HG03060 (cell line): Measurements from ENCODE around the gene DBF4B.
"Not testable (repeated sequence)": the region's sequence is repeated elsewhere in the genome, so short reads cannot be mapped to it uniquely, and the experiment has no call there.

Experiments used
- ATAC-seq: cut with Tn5 transposase; IDR thresholded peaks from one replicate; pipeline ENCODE4 v1.9.1; 2021; ENCODE audit warnings: low read depth, moderate number of reproducible peaks; ENCODE audit not compliant: unreplicated experiment

DBF4B gene, protein sequence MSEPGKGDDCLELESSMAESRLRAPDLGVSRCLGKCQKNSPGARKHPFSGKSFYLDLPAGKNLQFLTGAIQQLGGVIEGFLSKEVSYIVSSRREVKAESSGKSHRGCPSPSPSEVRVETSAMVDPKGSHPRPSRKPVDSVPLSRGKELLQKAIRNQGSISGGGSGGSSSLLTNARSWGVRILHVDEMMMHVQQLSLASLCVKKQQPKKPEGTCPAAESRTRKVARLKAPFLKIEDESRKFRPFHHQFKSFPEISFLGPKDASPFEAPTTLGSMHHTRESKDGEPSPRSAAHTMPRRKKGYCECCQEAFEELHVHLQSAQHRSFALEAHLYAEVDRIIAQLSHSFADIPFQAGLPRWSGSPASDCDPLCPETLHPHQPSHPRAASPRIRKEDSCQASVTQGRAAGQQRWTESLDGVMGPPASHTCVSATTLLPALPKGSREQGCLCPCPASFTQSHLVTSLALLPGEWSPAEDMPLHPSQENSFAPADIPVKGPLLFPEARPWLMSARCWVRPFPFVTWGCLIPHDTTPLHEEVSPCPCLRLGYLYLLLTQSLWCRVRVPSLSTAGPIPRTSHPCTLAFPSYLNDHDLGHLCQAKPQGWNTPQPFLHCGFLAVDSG

DNA sequence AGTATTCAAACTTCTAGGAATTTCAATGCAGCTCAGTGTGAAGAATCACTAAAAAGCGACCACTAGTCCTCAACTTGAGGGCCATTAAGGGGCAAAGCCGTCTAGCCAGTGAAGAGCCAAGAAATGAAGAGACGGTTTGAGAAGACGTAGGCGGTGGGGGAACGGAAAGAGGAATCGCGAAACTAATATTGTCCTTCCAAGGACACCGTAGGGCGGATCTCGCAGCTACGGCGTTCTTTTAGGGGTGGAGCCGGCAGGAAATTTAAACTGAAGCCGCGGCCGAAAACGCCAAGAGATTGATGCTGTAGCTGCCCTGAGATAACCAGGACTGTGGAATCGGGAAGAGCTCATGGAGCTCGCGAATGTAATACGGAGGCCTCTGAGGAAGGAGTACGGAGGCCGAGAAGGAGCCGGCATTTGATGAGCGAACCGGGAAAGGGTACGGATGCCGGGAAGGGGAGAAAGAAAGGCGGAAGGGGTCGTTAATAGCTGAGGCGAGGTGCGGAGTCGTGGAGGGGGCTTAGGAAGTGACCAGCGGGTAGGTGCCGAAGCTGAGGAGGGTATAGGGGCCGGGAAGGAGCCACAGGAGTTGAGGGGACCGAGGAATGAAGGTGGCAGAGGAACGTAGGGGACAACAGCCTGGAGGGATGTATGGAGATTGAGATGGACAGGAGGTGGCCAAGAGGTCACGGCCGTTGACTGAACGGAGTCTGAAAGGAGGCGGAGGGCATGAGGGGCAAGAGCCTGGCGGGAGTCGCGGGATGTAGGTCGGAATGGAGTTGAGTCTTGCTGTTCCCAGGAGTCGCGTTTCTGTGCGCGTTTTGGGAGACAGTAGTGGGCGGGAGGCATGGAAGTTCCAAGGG, at the start of gene DBF4B:
Gene DBF4B (plus strand): TSS at position 265 of the 863 bp plus-strand sequence. CDS start 156 bp downstream, at position 421.
- ATAC-seq, result no peak

DNA sequence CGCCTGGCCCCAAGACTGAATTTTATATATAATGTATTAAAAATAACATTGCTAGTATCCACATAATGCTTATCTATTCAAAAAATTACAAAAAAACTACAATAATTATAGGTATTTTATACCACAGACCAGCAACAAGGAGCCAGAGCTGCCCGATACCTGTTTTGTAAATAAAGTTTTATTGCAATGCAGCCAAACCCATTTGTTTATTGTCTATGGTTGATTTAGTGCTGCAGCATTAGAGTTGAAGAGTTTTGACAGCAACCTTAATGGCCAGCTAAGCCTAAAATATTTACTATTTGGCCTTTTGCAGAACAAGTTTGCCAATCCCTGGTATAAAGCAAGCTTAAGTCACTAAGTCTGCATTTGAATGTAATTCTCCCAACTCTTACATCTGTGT, 46.6 kb upstream of the DBF4B start:
- ATAC-seq, result no peak

DNA sequence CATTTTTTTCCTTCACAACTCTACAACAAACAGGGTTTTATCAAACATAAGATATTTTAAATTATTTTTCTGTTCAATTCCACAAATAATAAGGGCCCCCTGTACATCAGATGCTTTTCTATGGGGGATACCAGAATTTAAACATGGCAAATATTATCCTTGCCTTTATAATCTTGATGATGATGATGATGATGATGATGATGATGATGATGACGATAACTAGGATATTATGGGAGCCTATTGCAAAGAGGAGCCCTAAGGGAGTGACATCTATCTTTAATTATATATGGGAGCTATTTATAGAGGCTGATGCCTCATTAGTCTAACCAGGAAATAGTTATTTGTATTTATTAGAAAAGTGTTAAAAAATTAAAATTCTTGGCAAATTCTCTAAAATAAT, 45.4 kb upstream of the DBF4B start:
- no peak for ATAC-seq

DNA sequence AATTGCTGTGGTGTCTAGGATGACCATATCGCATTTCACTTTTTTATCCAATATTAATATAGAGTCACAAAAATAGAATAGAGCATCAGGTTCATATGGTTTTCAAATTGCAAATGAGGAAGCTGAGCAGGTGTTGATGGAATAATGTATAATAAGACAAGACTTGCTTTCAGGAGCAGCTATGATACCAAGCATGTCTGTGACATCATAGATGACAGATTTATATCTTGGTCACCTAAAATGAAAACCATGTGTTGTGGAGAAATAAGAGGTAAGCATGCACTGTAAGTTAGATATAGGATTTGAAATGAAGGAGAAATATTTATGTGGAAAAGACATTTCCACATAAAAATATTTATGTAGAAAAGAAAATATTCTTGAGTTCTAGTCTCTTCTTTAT, 43.6 kb upstream of the DBF4B start:
- no peak for ATAC-seq

DNA sequence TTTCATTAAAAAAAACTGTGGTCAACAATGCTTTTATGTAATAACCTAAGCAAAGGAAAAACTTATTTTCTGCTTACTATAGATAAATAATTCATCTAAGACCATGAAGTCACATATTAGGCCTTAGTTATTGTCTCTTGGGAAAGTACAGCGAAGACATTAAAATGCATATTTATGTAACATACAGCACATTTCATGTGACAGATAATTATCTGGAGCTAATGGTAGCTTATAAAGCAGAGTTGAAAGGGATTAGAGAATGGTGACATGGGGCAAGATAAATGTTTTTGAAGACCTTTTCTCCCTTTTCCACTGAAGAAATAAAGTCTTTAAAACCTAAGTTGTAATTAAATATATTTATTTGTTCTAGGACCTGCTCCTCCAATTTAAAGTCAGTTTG, 42.5 kb upstream of the DBF4B start:
- no peak for ATAC-seq

DNA sequence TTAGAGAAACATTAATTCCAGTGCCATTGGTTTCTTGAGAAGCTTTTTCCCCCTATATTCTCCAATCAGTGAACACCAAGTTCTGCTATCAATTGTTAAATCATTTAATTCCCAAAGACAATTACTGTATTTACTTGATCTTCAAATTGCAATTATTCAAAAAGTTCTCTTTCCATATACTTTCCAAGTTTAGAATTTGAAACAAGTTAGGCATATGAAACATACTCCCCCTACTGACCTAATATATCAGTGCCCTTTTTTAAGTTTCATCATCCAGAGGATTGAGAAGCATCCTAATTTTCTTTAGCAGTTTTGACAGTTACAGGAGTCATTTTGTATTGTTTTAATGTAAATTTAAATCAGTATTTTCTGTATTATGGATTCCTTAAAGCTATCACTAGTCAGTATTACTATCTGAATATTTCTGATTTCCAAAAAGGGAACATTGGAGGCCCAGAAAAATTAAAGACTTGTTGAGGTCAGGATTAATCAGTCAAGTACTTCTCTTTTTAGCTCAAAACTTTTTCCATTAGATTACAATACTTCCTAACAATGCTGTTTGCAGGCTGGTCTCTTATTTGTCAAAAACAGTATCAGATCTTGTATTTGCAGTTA, 35.9 kb upstream of the DBF4B start:
- no peak for ATAC-seq

DNA sequence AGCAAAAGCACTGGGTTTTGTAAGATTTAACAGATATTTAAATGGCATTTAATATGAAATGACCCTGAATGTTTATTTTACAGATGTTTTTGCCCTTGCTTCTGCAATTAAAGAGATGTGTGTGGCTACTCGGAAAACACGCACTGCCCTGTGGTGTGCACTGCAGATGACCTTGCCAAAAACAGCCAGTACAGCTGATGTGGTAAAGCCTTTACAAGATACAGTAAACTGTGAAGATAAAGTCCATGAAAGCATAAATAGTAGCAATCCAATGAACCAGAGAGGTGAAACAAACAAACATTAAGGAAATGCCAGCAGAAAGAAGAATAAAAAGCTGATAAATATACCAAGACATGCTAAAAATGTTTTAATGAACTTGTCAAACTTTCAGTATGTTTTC, 34.6 kb upstream of the DBF4B start:
- no peak for ATAC-seq

DNA sequence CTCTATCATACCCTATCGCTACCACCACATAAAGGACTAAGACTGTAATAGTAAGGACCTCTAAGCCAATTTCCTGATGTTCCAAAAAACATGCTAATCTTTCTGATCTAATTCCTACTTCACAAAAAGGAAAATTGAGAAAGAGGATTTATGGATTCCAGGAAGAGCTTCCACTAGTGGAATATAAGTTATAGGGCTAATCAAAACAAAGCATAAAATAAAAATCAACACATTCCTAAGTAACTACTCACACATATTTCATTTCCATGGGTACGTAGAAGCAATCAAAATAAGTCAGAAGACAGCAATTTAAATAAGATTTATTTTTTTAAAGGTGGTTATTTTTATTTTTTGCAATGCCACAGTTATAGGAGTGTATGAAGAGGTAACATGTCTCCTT, 31.3 kb upstream of the DBF4B start:
- ATAC-seq, result no peak

DNA sequence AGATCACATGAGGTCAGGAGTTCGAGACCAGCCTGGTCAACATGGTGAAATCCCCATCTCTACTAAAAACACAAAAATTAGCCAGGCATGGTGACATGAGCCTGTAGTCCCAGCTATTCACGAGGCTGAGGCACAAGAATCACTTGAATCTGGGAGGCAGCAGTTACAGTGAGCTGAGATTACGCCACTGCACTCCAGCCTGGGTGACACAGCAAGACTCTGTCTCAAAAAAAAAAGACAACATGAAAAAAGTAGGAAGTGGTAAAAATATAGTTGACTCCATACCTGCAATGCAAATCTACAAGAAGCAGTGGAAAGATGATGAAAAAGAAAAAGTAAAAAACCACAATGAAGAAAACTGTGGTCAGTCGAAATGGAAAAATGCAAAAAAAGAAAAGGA, 25.2 kb upstream of the DBF4B start:
- ATAC-seq, result not testable (repeated sequence)

DNA sequence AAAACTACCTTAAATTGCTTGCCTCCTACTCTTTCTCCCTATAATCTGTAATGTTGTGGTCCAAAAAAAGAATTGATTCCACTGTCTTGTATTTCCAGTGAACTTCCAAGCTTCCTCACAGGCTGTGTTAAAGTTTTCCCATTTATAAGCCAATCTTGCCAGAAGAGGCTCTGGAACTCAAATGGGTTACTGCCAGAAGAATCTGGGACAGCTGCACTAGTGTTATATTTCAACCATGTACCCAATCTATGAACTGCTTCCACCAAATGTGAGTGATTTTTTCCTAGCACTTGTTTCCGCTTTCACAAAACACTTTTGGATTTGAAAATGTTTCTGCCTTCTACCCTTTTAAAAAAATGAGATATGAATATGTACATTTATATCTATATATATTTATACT, 20.7 kb upstream of the DBF4B start:
- ATAC-seq, result no peak

DNA sequence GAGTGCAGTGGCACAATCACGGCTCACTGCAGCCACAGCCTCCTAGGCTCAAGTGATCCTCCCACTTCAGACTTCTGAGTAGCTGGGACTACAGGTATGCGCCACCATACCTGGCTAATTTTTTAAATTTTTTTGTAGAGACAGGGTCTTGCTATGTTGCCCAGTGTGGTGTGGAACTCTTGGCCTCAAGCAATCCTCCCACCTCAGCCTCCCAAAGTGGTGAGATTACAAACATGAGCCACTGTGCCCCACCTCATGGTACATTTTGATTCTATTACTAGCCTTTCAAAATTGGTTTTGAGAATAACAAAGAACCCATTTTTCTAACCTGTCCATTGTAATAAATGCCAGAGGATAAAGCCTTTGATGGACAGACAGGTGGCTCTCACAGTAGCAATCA, 20.3 kb upstream of the DBF4B start:
- no peak for ATAC-seq

DNA sequence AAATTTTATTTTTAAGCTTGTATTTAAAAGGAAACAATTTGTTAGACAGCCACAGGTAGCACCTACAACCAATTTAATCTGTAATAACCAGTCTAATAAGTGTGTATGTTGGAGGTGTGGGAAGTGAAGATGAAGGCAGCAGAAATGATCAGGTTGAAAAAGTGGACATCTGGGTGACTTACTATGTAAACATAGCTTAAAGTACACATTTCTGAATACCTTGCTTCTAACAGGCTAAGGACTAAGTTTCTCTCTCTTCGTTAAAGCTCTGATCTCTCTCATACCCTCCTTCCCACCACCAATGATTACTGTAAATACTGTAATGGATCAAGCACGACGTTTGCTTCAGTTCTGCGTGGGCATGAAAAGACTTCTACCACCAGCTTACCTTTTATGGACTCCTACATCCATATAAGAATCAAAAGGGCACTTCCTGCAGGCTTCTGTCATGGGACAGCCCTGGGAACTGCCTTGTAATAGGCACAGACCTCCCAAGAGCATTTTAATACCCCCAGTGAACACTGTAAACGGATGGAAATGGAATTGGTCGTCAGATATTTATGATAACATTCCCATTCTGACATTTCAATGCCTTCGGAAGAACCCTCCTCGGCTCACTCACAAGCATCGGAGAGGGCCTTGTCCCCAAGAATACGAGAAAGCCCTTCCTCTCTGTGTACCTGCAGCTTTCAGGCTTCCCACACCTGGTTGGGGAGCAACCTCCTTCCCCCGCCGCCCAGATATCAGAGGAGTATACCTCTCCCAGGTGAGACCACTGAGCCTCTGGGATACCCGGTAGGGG, 19.6 kb upstream of the DBF4B start:
- ATAC-seq, result no peak

DNA sequence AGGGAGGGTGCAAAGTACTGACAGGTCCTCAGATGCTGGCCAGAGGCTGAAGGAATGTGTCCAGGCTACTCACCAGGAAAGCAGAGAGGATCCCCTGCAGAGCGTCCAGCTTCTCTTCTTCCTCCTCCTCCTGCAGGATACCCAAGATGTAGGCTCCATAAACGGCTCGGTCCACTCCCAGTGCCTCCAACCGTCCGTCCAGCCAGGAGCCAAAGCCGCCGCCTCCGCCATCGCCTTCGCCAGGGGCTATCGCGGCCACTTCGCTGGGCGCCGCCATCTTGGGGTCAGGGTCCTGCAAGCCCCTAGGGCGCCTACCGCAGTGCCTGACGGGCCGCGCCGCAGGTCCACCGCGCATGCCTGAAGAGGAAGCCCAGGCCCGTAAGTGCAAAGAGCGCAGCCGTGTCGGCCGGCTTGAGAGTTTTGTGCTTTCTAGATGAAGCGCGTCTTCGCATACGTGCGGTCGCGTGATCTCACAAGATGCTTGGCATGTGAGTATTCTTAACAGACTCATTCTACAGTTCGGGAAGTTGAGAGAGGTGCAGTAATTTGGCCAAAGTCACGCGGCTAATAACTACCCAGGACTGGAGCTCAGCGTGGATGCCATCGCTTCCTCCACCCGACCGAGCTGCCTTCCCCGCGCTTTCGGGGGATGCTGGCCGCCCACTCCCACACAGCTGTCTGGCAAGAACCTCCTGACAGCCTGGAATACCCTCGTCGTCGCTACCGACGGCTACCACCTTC, 18.8 kb upstream of the DBF4B start, which contains the start of gene CCDC43:
Gene CCDC43 (minus strand): TSS at position 300 of the 741 bp plus-strand sequence. CDS start 23 bp downstream, at position 277.
- ATAC-seq, result peak; percentile 51

DNA sequence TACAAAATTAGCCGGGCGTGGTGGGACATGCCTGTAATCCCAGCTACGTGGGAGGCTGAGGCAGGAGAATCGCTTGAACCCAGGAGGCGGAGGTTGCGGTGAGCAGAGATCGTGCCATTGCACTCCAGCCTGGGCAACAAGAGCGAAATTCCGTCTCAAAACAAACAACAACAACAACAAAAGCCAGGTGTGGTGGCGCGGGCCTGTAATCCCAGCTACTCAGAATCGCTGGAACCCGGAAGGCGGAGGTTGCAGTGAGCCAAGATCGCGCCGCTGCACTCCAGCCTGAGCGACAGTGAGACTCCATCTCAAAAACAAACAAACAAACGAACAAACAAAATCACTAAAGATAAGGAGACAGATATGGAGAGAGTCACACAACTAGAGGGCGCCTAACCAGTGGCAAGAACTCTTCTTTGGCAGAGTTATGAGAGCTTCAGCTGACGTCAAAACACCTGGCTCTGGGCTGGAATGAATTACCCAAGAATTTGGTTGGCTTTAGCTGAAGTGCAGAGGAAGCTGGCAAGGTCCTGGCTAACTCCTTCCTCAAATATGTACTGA, 17.6 kb upstream of the DBF4B start:
- not testable (repeated sequence) for ATAC-seq

DNA sequence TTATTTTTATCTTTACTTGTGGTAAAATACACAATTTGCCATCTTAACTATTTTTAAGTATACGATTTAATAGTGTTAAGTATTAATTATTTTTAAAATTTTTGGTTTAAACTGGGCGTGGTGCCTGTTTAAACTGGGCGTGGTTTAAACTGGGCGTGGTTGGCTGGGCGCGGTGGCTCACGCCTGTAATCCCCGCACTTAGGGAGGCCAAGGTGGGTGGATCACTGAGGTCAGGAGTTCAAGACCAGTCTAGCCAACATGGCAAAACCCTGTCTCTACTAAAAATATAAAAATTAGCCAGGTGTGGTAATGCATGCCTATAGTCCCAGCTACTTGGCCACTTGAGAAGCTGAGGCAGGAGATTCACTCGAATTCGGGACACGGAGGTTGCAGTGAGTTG, 14.9 kb upstream of the DBF4B start:
- ATAC-seq, result no peak

DNA sequence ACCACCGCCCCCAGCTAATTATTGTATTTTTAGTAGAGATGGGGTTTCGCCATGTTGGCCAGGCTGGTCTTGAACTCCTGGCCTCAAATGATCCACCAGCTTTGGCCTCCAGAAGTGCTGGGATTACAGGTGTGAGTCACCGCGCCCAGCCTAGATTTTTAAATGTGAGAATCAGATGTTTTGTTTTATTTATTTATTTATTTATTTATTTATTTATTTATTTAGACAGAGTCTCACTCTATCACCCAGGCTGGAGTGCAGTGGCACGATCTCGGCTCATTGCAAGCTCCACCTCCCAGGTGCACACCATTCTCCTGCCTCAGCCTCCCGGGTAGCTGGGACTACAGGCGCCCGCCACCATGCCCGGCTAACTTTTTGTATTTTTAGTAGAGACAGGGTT, 8.2 kb upstream of the DBF4B start:
- ATAC-seq, result not testable (repeated sequence)

DNA sequence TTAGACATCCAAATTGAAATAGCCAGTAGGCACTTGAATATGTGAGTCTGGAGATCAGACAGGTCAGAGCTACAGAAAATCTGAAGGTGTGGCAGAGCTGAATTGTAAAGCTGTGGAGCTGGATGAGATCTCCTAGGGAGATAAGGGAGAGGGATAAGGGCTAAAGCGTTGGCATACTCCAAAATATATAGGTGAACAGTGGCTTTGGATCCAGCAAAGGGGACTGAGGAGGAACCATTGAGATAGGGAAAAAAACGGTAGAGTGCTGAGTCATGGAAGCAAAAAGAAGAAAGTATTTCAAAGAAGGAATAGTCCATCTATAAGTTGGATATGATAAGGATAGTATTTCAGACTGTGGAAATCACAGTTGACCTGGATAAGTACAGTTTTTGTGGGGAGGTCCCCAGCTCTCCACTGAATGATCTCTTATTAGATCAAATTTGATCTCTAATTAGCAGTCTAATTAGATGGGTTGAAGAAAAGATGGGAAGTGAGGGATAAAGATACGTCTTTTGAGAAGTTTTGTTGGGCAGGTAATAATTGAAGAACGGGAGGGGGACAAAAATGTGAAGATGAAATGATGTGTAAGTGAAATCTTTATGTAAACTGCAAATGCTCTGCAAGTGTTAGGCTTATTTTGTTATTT, 587 bp upstream of the DBF4B start:
- ATAC-seq, result no peak

DNA sequence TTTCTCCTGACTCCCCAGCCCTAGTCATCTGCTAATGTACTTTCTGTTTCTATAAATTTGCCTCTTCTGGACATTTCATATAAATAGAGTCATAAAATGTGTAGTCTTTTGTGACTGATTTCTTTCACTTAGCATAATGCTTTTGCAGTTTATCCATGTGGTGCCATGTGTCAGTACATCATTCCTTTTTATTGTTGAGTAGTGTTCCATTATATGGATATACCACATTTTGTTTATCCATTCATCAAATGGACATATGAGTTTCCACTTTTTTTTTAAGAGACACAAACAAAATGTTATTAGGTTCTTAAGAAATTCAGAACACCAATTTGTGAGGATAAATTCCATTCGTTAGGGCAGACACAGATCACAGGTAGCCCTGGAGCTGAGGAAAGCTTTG, 11.0 kb downstream of the DBF4B start:
- ATAC-seq, result no peak
